ENCODE results near the gene PNMA6E.

Gene PNMA6E

GRCh38 chrX:153379508-153379907 lies 21.6 kb downstream of the PNMA6E start:
- H3K27ac ChIP-seq (ENCODE audit: low read depth, low read length): no peak overlapping the region
- H3K4me3 ChIP-seq (ENCODE audit: low read depth in 1 of 5, low read length in 5 of 5): no peak overlapping the region
- no peaks in the 10 kb centered on the region for H3K36me3 ChIP-seq (ENCODE audit: control insufficient read depth in 5 of 5, insufficient read depth in 5 of 5, low read length in 5 of 5)
- peaks cover 0 to 21% (median 13%) of the 10 kb centered on the region in 5 donors for H3K4me1 ChIP-seq (ENCODE audit: control insufficient read depth in 5 of 5, insufficient read depth in 5 of 5, low read length in 5 of 5)
- H3K27me3 ChIP-seq (ENCODE audit: control insufficient read depth in 5 of 5, insufficient read depth in 4 of 5, low read length in 5 of 5): peaks cover 0 to 13% (median 4%) of the 10 kb centered on the region in 5 donors
- no peak overlapping the region for H3K9ac ChIP-seq (ENCODE audit: low read length in 5 of 5)
- H3K9me3 ChIP-seq (ENCODE audit: control insufficient read depth in 5 of 5, low read length in 5 of 5): peaks cover 0 to 7% (median 4%) of the 10 kb centered on the region in 5 donors

DNA sequence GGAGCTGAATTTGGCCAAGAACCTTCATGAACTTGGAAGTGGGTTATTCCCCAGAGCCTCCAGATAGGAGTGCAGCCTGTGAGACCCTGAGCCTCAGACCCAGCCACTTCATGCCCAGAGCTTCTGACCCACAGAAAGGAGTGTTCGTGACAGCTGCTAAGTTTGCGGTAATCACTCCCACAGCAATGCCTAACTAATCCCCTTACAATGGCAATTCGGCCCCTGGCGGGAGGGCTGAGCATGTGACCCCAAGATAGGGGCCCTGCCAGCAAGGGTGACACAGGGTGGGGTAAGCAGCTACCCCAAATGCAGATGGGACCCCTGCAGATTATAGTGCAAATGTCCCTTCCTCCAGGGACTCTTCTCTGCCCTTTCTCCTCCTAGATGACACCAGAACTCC lies 22.5 kb downstream of the PNMA6E start:
- Histone ChIP-seq H3K27ac (ENCODE audit: low read depth, low read length) (no peak overlapping the region), H3K36me3 (ENCODE audit: control insufficient read depth in 5 of 5, insufficient read depth in 5 of 5, low read length in 5 of 5) (no peaks in the 10 kb centered on the region), H3K4me3 (ENCODE audit: low read depth in 1 of 5, low read length in 5 of 5) (no peak overlapping the region), H3K9me3 (ENCODE audit: control insufficient read depth in 5 of 5, low read length in 5 of 5) (peaks cover 0 to 7% (median 4%) of the 10 kb centered on the region in 5 donors), H3K27me3 (ENCODE audit: control insufficient read depth in 5 of 5, insufficient read depth in 4 of 5, low read length in 5 of 5) (peaks cover 0 to 13% (median 4%) of the 10 kb centered on the region in 5 donors), H3K4me1 (ENCODE audit: control insufficient read depth in 5 of 5, insufficient read depth in 5 of 5, low read length in 5 of 5) (peaks cover 0 to 21% (median 13%) of the 10 kb centered on the region in 5 donors), H3K9ac (ENCODE audit: low read length in 5 of 5) (no peak overlapping the region)

- Histone ChIP-seq H3K27ac (ENCODE audit: low read depth, low read length) (no peak overlapping the region), H3K9ac (ENCODE audit: low read length in 5 of 5) (no peak overlapping the region), H3K4me1 (ENCODE audit: control insufficient read depth in 5 of 5, insufficient read depth in 5 of 5, low read length in 5 of 5) (peaks cover 0 to 21% (median 13%) of the 10 kb centered on the region in 5 donors), H3K9me3 (ENCODE audit: control insufficient read depth in 5 of 5, low read length in 5 of 5) (peaks cover 0 to 7% (median 4%) of the 10 kb centered on the region in 5 donors), H3K27me3 (ENCODE audit: control insufficient read depth in 5 of 5, insufficient read depth in 4 of 5, low read length in 5 of 5) (peaks cover 0 to 13% (median 4%) of the 10 kb centered on the region in 5 donors), H3K4me3 (ENCODE audit: low read depth in 1 of 5, low read length in 5 of 5) (no peak overlapping the region), H3K36me3 (ENCODE audit: control insufficient read depth in 5 of 5, insufficient read depth in 5 of 5, low read length in 5 of 5) (no peaks in the 10 kb centered on the region)
Observed at GRCh38 chrX:153377727-153378126, 23.4 kb downstream of the PNMA6E start.

GRCh38 chrX:153375571-153375970 lies 25.6 kb downstream of the PNMA6E start:
- H3K9ac ChIP-seq (ENCODE audit: low read length in 5 of 5): no peak overlapping the region
- no peak overlapping the region for H3K4me3 ChIP-seq (ENCODE audit: low read depth in 1 of 5, low read length in 5 of 5)
- H3K27ac ChIP-seq (ENCODE audit: low read depth, low read length): no peak overlapping the region
- H3K9me3 ChIP-seq (ENCODE audit: control insufficient read depth in 5 of 5, low read length in 5 of 5): peaks cover 0 to 7% (median 4%) of the 10 kb centered on the region in 5 donors
- peaks cover 0 to 14% (median 4%) of the 10 kb centered on the region in 5 donors for H3K27me3 ChIP-seq (ENCODE audit: control insufficient read depth in 5 of 5, insufficient read depth in 4 of 5, low read length in 5 of 5)
- H3K36me3 ChIP-seq (ENCODE audit: control insufficient read depth in 5 of 5, insufficient read depth in 5 of 5, low read length in 5 of 5): no peaks in the 10 kb centered on the region
- peaks cover 0 to 4% (median 0%) of the 10 kb centered on the region in 5 donors for H3K4me1 ChIP-seq (ENCODE audit: control insufficient read depth in 5 of 5, insufficient read depth in 5 of 5, low read length in 5 of 5)

- H3K27ac ChIP-seq (ENCODE audit: low read depth, low read length): no peak overlapping the region
- peaks cover 0 to 2% (median 0%) of the 10 kb centered on the region in 5 donors for H3K4me1 ChIP-seq (ENCODE audit: control insufficient read depth in 5 of 5, insufficient read depth in 5 of 5, low read length in 5 of 5)
- H3K27me3 ChIP-seq (ENCODE audit: control insufficient read depth in 5 of 5, insufficient read depth in 4 of 5, low read length in 5 of 5): peaks cover 0 to 12% (median 4%) of the 10 kb centered on the region in 5 donors
- H3K9me3 ChIP-seq (ENCODE audit: control insufficient read depth in 5 of 5, low read length in 5 of 5): peaks cover 0 to 7% (median 4%) of the 10 kb centered on the region in 5 donors
- no peak overlapping the region for H3K4me3 ChIP-seq (ENCODE audit: low read depth in 1 of 5, low read length in 5 of 5)
- no peak overlapping the region for H3K9ac ChIP-seq (ENCODE audit: low read length in 5 of 5)
- H3K36me3 ChIP-seq (ENCODE audit: control insufficient read depth in 5 of 5, insufficient read depth in 5 of 5, low read length in 5 of 5): no peaks in the 10 kb centered on the region
Observed at GRCh38 chrX:153374426-153374825, 26.7 kb downstream of the PNMA6E start.

- no peak overlapping the region for H3K9ac ChIP-seq (ENCODE audit: low read length in 5 of 5)
- no peak overlapping the region for H3K4me3 ChIP-seq (ENCODE audit: low read depth in 1 of 5, low read length in 5 of 5)
- H3K4me1 ChIP-seq (ENCODE audit: control insufficient read depth in 5 of 5, insufficient read depth in 5 of 5, low read length in 5 of 5): peaks cover 0 to 2% (median 0%) of the 10 kb centered on the region in 5 donors
- H3K27ac ChIP-seq (ENCODE audit: low read depth, low read length): no peak overlapping the region
- H3K27me3 ChIP-seq (ENCODE audit: control insufficient read depth in 5 of 5, insufficient read depth in 4 of 5, low read length in 5 of 5): peaks cover 0 to 12% (median 4%) of the 10 kb centered on the region in 5 donors
- no peaks in the 10 kb centered on the region for H3K36me3 ChIP-seq (ENCODE audit: control insufficient read depth in 5 of 5, insufficient read depth in 5 of 5, low read length in 5 of 5)
- peaks cover 0 to 4% (median 0%) of the 10 kb centered on the region in 5 donors for H3K9me3 ChIP-seq (ENCODE audit: control insufficient read depth in 5 of 5, low read length in 5 of 5)
Observed at GRCh38 chrX:153372949-153373348, 28.2 kb downstream of the PNMA6E start.

GRCh38 chrX:153371256-153371655 lies 29.9 kb downstream of the PNMA6E start:
- Histone ChIP-seq H3K27me3 (ENCODE audit: control insufficient read depth in 5 of 5, insufficient read depth in 4 of 5, low read length in 5 of 5) (peaks cover 0 to 12% (median 4%) of the 10 kb centered on the region in 5 donors), H3K9ac (ENCODE audit: low read length in 5 of 5) (no peak overlapping the region), H3K4me1 (ENCODE audit: control insufficient read depth in 5 of 5, insufficient read depth in 5 of 5, low read length in 5 of 5) (peaks cover 0 to 5% (median 4%) of the 10 kb centered on the region in 5 donors), H3K36me3 (ENCODE audit: control insufficient read depth in 5 of 5, insufficient read depth in 5 of 5, low read length in 5 of 5) (no peaks in the 10 kb centered on the region), H3K4me3 (ENCODE audit: low read depth in 1 of 5, low read length in 5 of 5) (no peak overlapping the region), H3K9me3 (ENCODE audit: control insufficient read depth in 5 of 5, low read length in 5 of 5) (peaks cover 0 to 2% (median 0%) of the 10 kb centered on the region in 5 donors), H3K27ac (ENCODE audit: low read depth, low read length) (no peak overlapping the region)

DNA sequence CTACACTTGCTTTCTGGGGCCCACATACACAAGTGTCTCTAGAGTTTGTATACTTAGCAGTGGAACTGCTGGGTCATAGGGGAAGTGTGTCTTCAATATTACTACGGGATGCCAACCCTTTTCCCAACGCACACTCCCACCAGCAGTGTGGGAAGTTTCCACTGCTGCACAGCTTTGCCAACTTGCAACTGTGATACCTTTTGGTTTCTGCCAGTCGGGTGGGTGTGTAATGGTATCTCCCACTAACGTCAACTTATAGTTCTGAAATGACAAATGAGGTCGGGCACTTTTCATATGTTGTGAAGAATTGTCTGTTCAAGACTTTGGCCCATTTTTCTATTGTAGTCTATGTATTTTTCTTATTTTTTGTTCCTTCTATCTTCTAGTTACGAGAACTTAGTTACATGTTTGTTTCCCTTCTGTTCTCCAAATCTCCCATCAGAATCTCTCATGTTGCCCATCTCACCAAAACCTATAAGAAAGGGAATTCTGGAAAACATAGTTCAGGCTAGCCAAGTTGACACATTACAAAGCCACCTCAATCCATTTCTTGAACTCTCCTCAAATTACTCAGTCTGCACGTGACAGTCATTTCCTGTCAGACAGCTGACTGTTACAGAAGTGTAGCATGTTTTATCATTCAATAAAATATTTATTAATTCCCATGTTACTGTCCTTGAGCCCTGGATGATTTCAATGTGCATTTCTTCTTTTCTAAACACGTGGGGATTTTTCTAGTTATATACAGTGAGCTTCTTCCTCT lies 30.7 kb downstream of the PNMA6E start:
- Histone ChIP-seq H3K9ac (ENCODE audit: low read length in 5 of 5) (no peak overlapping the region), H3K27me3 (ENCODE audit: control insufficient read depth in 5 of 5, insufficient read depth in 4 of 5, low read length in 5 of 5) (peaks cover 0 to 11% (median 4%) of the 10 kb centered on the region in 5 donors), H3K36me3 (ENCODE audit: control insufficient read depth in 5 of 5, insufficient read depth in 5 of 5, low read length in 5 of 5) (no peaks in the 10 kb centered on the region), H3K4me1 (ENCODE audit: control insufficient read depth in 5 of 5, insufficient read depth in 5 of 5, low read length in 5 of 5) (peaks cover 0 to 5% (median 4%) of the 10 kb centered on the region in 5 donors), H3K9me3 (ENCODE audit: control insufficient read depth in 5 of 5, low read length in 5 of 5) (peaks cover 0 to 6% (median 0%) of the 10 kb centered on the region in 5 donors), H3K4me3 (ENCODE audit: low read depth in 1 of 5, low read length in 5 of 5) (no peak overlapping the region), H3K27ac (ENCODE audit: low read depth, low read length) (no peak overlapping the region)

- no peak overlapping the region for H3K4me3 ChIP-seq (ENCODE audit: low read depth in 1 of 5, low read length in 5 of 5)
- peaks cover 0 to 6% (median 0%) of the 10 kb centered on the region in 5 donors for H3K9me3 ChIP-seq (ENCODE audit: control insufficient read depth in 5 of 5, low read length in 5 of 5)
- peaks cover 0 to 6% (median 4%) of the 10 kb centered on the region in 5 donors for H3K4me1 ChIP-seq (ENCODE audit: control insufficient read depth in 5 of 5, insufficient read depth in 5 of 5, low read length in 5 of 5)
- no peak overlapping the region for H3K27ac ChIP-seq (ENCODE audit: low read depth, low read length)
- peaks cover 0 to 6% (median 2%) of the 10 kb centered on the region in 5 donors for H3K27me3 ChIP-seq (ENCODE audit: control insufficient read depth in 5 of 5, insufficient read depth in 4 of 5, low read length in 5 of 5)
- no peaks in the 10 kb centered on the region for H3K36me3 ChIP-seq (ENCODE audit: control insufficient read depth in 5 of 5, insufficient read depth in 5 of 5, low read length in 5 of 5)
- H3K9ac ChIP-seq (ENCODE audit: low read length in 5 of 5): no peak overlapping the region
Observed at GRCh38 chrX:153366878-153367538, 34.1 kb downstream of the PNMA6E start.

DNA sequence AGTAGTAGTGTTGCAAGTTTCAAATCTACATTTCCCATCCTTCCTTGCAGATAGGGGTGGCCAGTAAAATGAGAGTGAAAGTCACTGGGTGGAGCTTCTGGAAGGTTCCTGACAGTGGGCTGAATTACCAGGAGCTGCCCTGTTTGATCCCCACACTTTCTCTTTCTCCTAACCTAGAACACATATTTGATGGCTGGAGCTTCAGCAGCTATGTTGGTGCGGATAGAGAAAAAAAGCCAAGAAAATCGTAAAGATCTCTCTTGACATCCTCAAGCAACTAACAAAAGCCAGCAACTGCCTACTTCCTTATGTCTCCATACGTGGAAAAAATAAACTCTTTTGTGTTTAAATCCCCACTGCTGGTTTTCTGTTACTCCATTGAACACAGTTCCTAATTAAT lies 35.0 kb downstream of the PNMA6E start:
- H3K27me3 ChIP-seq (ENCODE audit: control insufficient read depth in 5 of 5, insufficient read depth in 4 of 5, low read length in 5 of 5): peaks cover 0 to 5% (median 0%) of the 10 kb centered on the region in 5 donors
- H3K9ac ChIP-seq (ENCODE audit: low read length in 5 of 5): no peak overlapping the region
- peaks cover 0 to 15% (median 4%) of the 10 kb centered on the region in 5 donors for H3K4me1 ChIP-seq (ENCODE audit: control insufficient read depth in 5 of 5, insufficient read depth in 5 of 5, low read length in 5 of 5)
- H3K27ac ChIP-seq (ENCODE audit: low read depth, low read length): no peak overlapping the region
- H3K36me3 ChIP-seq (ENCODE audit: control insufficient read depth in 5 of 5, insufficient read depth in 5 of 5, low read length in 5 of 5): no peaks in the 10 kb centered on the region
- H3K9me3 ChIP-seq (ENCODE audit: control insufficient read depth in 5 of 5, low read length in 5 of 5): peaks cover 0 to 6% (median 0%) of the 10 kb centered on the region in 5 donors
- H3K4me3 ChIP-seq (ENCODE audit: low read depth in 1 of 5, low read length in 5 of 5): no peak overlapping the region

All from subcutaneous abdominal adipose tissue (tissue), 5 donors.